NCI-H1105 (cell line): ENCODE measurements around the gene AGBL1.

Source experiments
- DNase-seq: peaks from one replicate; lab custom pipeline; 2025; lab: John Stamatoyannopoulos, UW

AGBL1 gene

GRCh38 chr15:86644339-86644738 is 564.7 kb downstream of the AGBL1 start:
- no peak for DNase-seq

DNA sequence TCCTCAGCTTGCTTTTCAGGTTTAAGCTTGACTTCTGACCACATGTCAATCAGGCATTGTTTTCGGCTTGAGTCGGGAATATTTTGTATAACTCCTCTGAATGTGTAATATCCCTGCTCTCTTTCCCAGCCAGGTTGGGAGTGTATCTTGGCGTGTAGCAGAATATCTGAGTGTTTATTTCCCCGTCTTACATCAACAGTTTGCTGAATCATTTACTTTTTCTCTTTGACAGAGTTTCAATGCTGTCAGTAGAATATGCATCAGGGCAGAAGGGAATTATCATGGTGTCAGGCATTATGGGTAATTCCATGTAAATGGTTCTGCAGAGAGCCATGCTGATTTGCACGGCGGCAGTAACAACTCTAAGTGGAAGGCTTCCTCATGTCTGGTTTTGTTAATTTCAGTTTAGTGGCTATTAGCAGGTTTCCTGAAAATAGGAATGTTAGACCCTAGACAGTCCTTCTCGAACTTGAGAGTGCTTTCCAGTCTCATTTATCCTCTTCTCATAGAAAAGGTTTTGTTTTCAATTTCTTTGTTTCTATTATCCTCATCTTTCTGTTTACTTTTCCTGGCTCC is 566.3 kb downstream of the AGBL1 start:
- peak; percentile 71 for DNase-seq

DNA sequence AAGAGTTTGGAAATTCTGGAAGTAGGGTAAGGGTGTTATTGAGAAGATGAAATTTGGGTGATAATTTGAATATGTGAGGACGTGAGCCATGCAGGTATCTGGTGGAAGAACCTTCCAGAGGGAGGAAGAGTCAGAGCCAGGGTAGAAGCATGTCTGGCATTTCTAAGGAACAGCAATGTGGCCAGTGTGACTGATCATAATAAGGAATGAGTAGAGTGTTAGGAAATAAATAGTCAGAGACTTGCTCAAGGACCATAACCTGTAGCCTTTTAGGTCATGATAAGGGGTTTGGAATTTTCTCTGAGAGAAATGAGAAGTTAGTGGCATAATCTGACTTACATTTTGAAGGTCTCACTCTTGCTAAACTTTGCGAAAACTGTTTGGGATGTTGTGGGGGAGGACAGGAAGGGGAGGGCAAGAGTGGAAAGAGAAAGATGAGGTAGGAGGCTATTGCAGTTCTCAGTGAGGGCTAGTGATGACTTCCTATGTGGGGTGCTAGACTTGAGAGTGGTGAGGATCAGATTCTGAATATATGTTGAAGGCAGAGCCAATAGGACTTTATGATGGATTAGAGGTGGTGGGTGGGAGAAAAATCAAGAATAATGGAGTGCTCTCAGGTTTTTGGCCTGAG is 568.3 kb downstream of the AGBL1 start:
- DNase-seq, result no peak

DNA sequence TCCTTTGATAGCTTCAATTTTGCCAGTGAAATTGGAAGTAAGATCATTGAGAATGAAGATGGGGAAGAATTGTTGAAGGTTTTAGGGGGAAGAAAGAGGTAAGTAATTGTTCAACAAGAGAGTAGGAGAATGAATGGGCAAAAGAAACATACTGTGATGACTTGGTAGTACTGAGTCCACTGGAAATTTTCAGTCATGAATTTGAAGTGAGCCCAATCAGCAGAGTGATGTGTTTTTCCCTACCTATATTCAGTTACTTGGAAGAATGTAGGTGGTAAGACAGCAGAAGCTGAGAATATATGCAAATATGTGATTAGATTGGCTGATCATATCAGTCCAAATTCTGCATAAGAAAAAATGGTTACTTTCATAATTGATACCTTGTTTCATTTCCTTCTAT is 569.6 kb downstream of the AGBL1 start:
- no peak for DNase-seq

- DNase-seq, result no peak
Measured at GRCh38 chr15:86650094-86650493, 570.4 kb downstream of the AGBL1 start.

- no peak for DNase-seq
Measured at GRCh38 chr15:86653344-86654197, 573.9 kb downstream of the AGBL1 start.

- no peak for DNase-seq
Measured at GRCh38 chr15:86654501-86654900, 574.8 kb downstream of the AGBL1 start.

DNA sequence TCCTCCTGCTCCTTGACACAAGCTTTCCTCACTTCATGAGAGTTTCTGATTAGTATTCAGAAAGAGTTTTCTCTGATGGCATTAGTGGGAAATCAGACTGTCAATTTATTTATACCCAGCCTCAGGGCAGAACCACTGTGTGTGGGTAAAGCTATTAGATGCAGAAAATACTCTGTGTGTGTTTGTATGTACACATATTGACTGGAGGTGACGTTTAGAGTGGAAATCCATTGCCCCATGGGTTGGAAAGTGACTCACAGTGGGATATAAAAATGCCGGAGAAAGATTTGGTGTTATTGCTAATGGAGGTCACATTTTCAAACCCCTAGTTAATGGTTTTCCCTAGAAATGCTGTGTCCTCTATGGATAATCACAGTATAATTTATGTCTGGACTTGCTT is 577.6 kb downstream of the AGBL1 start:
- DNase-seq, result no peak

DNA sequence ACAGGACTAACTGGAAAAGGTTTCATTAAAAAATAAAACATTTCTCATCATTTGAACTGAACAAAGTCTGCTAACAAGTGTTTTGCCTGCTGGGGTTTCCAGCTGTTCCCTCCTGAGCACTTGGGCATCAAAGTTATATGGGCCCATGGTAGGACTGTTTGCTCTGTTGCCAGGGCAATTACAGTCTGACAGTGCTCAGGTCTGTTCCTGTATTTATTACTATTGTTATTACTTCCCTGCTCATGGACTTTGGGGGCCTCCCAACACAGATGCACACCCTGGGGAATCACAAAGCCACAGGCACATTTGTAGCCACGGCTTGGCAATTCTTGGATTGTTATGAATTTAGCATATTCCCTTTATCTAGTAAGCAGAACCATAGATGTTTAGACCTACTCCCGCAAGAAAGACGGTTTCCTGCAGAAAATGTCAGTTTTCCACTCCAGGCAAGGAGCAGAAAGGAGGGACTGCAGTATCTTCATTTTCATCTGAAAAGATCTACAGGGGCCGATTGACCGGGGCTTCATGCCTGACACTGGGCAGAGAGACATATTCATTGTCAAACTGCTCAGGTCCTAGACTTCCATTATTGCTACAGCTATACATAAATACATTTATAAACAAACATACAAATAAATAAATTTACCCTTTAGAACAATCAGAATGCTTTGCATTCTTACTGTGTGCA is 580.2 kb downstream of the AGBL1 start:
- no peak for DNase-seq

GRCh38 chr15:86661580-86661979 is 581.9 kb downstream of the AGBL1 start:
- no peak for DNase-seq

DNA sequence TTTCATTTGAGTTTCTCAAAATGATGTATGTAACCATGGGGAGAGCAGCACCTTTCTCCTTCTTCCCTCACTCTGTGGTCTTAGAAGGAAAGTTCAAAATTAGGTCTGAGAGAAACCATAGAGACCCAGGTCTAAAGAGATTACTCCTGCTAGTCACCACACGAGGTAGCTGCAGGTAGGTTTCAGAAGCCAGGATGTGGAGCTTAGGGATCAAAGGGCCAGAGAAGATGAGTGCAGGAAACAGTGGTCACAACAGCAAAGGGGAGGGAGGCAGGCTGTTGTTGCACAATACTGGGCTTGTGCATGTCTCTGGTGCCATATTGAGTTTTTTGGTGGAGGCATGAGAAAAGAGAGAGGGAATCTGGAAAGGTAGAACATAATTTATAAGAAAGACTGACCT is 583.6 kb downstream of the AGBL1 start:
- DNase-seq, result no peak

DNA sequence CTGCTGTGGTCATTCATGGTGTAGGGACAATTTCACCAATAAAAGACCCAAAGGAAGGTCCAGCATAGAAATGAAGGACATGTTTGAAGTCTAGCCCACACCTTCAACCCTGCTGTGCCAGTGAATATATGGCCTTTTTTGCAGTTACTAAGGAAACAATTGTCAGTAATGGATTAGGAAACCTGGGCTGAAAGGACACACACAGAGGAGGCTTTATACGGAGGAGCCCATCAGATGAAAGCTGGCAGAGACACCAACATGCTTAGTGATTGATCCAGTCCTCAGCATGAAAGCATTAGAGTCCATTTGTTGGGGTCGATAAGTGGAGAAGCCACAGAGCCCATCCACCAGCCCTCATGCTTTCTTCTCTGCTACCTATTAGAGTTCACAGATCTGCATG is 584.3 kb downstream of the AGBL1 start:
- DNase-seq, result no peak

- DNase-seq, result no peak
Measured at GRCh38 chr15:86664581-86664980, 584.9 kb downstream of the AGBL1 start.

DNA sequence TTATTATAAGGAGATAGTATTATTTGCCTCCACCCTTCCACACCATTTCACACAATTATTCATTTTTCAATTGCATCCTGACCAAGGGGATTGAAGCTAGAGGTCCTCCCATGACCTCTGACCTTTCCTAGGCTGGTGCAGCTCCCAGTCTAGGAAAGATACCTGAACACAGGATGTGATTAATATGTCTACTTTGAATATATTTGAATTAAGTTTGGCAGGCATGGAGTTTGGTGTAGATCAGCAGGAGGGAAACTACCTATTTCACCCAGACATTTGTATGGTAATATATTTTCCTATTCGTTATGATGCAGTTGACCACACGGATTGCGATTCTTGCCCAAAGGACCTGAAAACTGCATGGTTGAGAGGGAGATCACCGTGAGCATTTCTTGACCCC is 596.3 kb downstream of the AGBL1 start:
- no peak for DNase-seq

DNA sequence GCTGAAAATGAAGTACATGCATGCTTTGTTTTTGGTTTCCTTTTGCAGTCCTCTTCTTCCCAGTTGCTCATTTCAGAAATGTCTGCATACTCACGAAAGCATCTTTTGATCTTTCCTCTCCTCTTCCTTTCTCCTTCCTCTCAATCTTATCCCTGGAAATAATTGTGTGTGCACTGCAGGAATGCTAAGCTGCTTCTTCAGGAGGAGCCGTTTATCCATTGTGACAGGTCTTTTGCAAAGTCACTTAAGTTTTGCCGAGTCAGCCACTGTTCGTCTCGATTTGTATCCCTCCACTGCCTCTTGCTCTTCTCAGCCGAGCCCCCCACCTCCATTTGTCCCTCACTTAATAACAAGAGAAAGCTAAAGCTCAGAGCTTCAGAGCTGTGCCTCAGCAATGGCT is 597.6 kb downstream of the AGBL1 start:
- no peak for DNase-seq

DNA sequence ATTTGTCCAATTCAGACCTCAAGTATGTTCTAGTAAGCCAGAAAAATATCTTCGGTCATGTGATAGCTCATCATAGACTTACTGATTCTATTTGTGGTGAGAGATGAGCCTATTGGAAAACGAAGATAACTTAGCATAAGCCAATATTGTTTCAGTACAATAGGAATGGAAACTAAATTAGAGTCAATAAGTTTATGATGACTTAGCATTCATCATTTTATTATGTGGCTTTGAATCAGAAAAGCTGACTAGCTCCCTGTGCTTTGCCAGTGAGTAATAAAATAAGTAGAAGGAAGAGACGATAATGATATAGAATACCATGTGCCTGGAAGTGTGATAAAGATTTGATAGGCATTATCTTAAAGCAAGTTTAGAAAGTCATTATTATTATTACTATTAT is 605.6 kb downstream of the AGBL1 start:
- DNase-seq, result no peak

DNA sequence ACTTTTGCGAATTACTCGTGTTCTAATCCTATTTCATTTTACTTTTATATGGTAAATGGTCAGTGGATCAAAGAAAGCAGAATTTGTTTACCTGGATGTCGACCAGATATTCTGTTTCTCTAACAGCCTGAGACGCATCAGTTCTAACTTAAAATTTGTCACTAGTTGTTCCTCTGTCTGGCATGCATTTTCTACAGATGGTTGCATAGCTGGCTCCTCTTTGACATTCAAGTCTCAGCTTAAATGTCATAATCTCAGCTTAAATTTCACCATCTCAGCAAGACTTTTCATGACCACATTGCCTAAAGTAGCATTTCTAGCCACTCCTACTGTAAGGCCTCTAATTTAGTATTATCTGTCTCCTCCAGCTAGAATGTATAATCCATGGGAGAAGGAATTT is 609.3 kb downstream of the AGBL1 start:
- DNase-seq, result no peak

- DNase-seq, result no peak
Measured at GRCh38 chr15:86690566-86690965, 610.9 kb downstream of the AGBL1 start.

DNA sequence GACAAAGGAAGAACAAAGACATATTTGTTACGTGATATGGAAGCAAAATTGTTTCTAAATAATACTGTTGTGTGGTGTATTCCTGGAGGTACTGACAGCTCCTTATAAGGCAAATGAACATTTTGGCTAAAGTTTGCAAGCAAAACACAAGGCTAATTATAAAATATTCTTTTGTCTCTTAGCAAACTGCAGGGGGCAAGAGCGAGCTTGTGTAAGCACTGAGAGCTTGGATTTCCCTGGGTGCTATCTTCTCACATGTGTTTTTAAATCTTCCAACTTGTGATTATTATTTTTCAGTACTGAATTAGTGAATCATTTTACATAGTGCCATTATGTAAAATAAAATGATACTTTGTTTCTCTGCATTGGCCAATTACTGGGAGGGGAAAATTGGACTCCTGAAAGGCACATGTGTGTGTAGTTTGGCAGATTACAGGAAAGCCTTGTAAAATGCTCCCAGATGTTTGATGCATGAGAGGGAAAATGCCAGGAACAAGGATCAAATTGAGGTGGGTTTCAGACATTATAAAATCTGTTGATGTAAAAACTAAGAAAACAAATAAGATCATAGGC is 611.5 kb downstream of the AGBL1 start:
- no peak for DNase-seq

GRCh38 chr15:86700864-86701610 is 621.4 kb downstream of the AGBL1 start:
- DNase-seq, result no peak

DNA sequence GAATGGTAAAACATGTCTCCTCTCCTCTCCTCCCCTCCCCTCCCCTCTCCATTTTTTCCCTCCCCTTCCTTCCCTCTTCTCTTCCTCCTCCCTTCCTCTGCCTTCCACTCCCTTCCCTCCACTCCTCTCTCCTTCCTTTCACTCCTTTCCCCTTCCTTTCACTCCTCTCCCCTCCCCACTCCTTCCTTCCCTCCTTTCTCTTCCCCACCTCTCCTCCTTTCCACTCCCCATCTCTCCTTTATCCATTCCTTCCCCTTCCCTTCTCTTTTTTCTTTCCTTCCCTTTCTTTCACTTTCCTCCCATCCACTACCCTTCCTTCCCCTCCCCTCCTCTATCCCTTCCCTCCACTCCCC is 621.9 kb downstream of the AGBL1 start:
- no peak for DNase-seq

- DNase-seq, result no peak
Measured at GRCh38 chr15:86706813-86707212, 627.1 kb downstream of the AGBL1 start.
